NCI-H526 (cell line): Measurements from ENCODE around the gene SHOC1.
"Not testable (repeated sequence)": the region's sequence is repeated elsewhere in the genome, so short reads cannot be mapped to it uniquely, and the experiment has no call there.

Source experiments
- DNase-seq, 2 experiments: peaks; one replicate each; lab custom pipeline; 2025; lab: John Stamatoyannopoulos, UW

SHOC1 gene

GRCh38 chr9:111794835-111795556, at the start of gene SHOC1:
TSS of gene SHOC1 (minus strand) at chr9:111794937. CDS start at chr9:111791418, 3,519 bp downstream.
- no peak for DNase-seq

DNA sequence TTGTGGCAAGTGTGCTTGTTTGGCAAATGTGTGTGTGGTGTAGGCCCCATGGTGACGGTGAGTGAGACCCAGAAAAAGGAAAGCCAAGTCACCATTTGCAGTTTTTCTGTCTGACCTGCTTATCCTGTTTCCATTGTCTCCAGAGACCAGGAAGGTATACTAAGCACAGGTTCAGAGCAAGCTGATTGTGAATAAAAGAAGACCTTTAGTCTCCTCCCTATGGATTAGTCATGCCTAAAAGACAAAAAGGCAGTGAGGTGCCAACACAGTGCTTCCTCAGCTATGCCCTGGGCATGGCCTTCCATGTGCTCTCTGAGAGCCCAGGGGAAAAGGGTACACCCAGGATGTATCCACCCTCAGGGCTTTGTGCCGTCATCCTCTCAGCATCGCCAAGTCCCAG, 49.2 kb upstream of the SHOC1 start:
- DNase-seq, result no peak

GRCh38 chr9:111842313-111842712, 47.6 kb upstream of the SHOC1 start:
- no peak for DNase-seq

GRCh38 chr9:111840442-111840841, 45.7 kb upstream of the SHOC1 start:
- no peak for DNase-seq

DNA sequence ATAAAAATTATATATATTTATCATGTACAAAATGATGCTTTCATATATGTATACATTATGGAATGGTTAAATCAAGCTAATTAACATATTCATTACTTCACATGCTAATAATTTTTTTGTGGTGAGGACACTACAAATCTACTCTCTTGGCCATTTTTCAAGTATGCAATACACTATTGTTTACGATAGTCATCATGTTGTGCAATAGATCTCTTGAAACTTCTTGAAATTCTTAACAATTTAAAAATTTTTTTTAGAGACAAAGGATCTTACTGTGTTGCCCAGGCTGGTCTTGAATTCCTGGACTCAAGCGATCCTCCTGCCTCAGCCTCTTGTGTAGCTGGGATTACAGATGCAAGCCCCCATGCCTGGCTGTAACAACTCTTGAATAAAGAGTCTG, 45.2 kb upstream of the SHOC1 start:
- DNase-seq, result no peak

DNA sequence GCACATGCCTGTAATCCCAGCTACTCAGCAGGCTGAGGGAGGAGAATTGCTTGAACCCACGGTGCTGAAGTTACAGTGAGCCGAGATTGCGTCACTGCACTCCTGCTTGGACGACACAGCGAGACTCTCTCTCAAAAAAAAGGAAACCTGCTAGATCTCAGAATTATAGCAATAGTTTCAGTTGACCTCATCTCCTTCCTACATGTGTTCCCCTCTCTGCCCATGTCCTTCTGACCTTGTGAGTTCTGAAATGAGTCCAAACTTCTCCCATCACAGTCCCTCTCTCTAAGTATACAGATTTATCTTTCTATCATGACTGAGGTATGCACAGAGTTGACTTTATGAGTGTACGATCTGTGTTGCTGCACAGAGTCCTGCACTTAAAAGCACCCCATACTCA, 44.6 kb upstream of the SHOC1 start:
- no peak for DNase-seq

GRCh38 chr9:111838439-111838838, 43.7 kb upstream of the SHOC1 start:
- no peak for DNase-seq

GRCh38 chr9:111836311-111836710, 41.6 kb upstream of the SHOC1 start:
- DNase-seq, result no peak

- DNase-seq, result no peak
Measured at GRCh38 chr9:111833941-111834340, 39.2 kb upstream of the SHOC1 start.

DNA sequence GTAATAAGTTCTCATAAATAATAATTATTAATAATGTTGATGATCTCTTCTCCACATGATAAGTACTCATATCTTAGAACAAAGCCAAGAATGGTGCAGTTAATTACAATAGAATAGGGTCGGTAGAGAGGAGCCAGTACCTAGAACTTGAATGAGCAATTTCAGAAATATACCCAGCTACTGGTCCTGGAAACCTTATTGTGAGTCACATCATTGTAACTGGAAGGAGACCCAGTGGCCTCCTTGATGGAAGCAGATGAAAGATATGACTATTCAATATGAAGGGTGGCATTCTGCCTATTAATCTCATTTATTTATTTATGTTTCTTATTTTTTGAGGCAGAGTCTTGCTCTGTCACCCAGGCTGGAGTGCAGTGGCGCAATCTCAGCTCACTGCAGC, 37.7 kb upstream of the SHOC1 start:
- no peak for DNase-seq

DNA sequence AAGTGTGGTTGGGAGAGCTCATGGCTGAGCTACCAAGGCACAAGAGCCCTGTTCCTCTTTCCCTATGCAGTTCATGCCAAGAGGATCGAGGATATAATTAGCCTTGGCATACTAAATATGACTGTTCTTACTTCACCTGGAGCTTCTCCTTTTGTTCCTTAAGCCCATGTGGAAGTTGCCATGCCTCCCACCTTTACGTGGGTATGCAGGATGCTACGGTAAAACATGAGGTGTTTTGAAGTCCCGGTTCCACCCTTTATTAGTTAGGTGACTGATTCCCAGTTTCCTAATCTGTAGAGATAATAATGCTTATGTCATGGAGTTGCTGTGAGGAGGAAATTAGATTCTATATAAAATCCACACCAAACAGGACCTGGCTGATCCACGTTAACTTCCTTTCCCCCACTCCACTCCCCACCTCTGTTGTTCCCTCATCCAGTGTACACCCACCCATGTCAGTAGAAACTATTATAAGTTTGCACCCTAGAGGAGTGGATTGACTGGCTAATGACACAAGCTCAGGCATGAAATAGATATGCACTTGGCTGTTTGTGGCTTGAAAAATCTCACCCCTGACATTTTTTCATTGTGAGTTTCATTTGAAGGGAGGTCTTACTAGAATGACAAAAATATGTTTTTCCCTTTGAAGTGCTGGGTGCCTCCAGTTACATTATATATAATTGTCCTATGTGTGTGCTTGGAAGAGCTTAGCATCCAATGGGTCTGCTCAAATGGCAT, 36.8 kb upstream of the SHOC1 start:
- no peak for DNase-seq

DNA sequence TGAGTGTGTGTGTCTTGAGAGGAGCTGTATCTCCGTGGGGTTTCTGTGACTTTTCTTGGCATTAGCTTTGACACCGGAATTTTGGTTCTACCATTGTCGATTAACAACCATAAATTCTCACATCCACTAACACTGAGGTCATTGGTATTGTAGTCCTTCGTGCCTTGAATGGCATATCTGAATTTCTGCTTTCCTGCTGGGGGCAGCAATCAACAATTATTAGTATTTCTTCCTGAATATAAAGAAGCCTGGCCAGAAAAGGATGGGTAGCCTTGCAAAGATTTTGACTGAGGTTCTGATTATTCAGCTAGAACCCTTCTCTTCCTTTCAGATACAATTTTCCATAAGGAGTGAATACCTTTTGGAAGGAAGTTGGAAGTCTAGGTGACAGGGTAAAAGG, 33.5 kb upstream of the SHOC1 start:
- DNase-seq, result no peak

DNA sequence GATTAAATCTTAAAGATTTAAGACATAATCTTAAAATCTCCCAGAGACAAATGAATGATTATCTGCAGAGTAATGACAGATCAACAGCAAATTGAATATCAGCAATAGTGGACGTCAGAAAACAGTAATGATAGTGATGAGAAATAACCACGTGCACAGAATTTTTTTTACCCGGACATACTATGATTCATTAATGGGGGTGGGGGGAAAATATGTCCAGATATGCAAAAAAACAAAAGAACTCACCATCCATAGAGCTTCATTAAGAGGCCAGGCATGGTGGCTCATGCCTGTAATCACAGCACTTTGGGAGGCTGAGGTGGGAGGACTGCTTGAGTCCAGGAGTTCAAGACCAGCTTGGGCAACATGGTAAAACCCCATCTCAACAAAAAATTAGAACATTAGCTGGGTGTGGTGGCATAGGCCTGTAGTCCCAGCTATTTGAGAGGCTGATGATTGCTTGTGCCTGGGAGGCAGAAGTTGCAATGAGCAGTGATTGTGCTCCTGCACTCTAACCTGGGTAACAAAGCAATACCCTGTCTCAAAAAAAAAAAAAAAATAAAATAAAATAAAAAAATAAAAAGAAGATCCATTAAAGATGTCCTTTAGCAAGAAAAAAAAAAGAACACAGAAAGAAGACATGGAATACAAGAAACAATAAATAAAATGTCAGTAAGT, 30.9 kb upstream of the SHOC1 start:
- no peak for DNase-seq

- DNase-seq, result no peak
Measured at GRCh38 chr9:111821006-111821528, 26.3 kb upstream of the SHOC1 start.

DNA sequence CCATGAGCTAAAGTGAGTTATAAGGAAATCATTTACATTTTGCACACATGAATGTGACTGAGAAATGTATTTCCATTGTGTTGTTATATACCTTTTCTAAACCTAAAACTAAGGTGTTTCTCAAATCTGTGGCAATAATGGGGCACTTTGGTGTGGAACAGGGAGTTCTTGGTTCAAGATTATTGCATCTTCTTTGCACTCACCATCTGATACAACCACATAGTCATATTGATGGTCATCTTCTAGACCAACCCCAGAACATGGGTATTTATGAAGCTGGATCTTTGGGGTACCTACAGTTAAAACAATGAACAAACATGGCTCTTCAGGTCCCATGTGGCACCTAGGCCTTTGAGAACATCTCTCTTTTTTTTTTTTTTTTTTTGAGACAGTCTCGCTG, 24.6 kb upstream of the SHOC1 start:
- no peak for DNase-seq

GRCh38 chr9:111815285-111816070, 20.7 kb upstream of the SHOC1 start:
- DNase-seq, result no peak

DNA sequence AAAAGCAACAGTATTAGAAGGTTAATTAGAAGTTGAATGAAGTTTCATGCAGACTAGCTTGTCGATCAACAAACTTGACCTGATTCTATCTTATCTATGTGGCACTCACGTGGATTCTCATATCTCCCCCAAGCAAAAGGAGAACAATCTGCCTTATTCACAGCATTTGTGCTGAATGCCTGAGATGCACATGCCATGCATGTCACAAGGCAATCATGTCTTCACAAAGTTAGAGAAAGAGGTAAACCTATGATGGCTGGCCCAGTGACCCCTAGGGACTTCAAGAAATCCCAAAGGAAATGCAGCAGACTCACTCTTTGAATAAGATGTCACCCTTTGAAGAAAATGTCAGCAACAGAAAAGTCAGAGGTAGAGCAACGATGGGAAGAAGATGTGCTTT, 17.6 kb upstream of the SHOC1 start:
- DNase-seq, result no peak

DNA sequence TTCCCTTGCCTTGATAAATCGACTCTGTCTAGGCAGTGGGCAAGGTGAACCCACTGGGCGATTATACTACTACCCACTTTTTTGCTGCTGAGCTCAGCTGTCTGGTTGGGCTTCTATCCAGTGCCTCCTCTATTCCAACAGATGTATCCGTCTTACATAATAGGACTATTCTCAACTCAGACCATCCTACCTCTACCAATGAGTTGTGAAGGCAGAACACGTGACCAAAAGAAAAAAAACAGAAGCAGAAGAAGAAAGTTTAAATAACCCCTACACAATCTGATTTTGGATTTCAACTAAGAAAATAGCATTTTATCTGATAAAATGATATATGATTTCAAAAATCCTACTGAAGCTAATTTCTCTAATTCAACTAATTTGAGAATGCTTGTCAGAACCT, 16.2 kb upstream of the SHOC1 start:
- no peak for DNase-seq

DNA sequence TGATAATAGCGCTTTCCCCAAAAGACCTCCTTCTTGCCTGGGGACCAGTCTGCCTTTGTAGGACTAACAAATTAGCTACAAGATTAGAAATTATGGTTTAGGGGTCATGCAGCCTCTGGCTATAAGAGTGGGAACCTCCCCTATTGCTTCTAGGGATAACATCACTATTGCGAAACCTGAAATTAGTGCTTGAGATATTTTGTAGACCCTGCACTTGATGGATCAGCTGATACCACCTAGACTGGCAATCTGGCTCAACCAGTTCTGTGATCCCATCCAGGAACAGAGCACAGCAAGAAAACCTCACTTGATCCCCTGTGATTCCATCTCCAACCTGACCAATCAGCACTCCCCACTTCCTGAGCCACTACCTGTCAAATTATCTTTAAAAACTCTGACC, 15.7 kb upstream of the SHOC1 start:
- not testable (repeated sequence) for DNase-seq

DNA sequence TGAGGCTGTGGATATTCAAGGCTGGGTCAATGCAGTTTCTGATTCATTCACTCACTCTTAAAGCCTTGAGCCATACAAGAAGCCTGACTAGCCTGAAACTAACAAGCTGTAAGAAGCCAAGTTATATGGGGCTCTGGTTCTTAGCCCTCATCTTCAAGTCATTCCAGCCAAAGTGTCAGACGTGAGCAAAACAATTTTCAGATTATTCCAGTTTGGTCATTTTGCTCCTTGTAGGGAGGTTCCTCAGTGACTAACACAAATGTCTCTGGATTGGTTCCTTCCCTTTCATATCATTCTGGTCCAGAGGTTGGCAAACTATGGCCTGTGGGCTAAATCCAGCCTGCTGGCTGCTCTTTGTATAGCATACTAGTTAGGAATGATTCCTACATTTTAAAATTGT, 12.5 kb upstream of the SHOC1 start:
- no peak for DNase-seq

- DNase-seq, result no peak
Measured at GRCh38 chr9:111806259-111806658, 11.5 kb upstream of the SHOC1 start.

- no peak for DNase-seq
Measured at GRCh38 chr9:111805830-111806241, 11.1 kb upstream of the SHOC1 start.
